ENCODE results near the gene BATF3.
A peak's percentile ranks its signal among the peaks of the same experiment; 100 is the strongest.

Gene BATF3

GRCh38 chr1:212685429-212685828 lies 14.2 kb downstream of the BATF3 start:
- DNase-seq (ENCODE audit: extremely low read depth in 1 of 2, low read depth in 1 of 2), result no peak

DNA sequence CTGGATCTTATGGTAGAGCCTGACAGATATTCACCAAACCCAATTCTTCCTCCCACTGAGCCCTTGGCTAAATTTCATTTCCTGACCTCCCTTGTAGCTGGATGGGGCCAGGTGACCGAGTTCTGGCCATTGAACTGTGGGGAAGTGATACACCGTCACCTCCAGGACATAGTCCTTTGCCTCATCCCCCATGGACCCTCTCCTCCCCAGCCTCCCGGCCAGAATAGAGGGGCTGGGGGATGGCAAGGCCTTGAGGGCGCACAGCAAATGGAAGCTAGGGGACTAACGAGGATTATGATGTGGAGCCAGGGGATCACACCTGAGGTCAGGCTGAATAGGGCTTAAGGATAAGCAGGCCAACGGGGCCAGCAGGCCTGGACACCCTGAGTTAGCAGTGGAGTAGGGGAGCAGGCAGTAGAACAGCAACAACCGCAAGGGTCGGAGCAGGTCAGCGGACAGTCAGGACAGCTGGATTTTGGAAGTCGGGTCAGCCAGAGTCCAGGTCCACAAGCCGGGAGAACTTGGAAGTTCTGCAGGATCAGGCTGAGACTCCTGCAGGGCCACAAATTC lies 15.0 kb downstream of the BATF3 start:
- no peak for DNase-seq (ENCODE audit: extremely low read depth in 1 of 2, low read depth in 1 of 2)

- no peak for DNase-seq (ENCODE audit: extremely low read depth in 1 of 2, low read depth in 1 of 2)
These were observed 15.6 kb downstream of the BATF3 start for GRCh38 chr1:212684076-212684475.

- no peak for DNase-seq (ENCODE audit: extremely low read depth in 1 of 2, low read depth in 1 of 2)
These were observed 16.3 kb downstream of the BATF3 start for GRCh38 chr1:212683357-212683722.

- no peak for DNase-seq (ENCODE audit: extremely low read depth in 1 of 2, low read depth in 1 of 2)
These were observed 18.8 kb downstream of the BATF3 start for GRCh38 chr1:212680680-212681389.

DNA sequence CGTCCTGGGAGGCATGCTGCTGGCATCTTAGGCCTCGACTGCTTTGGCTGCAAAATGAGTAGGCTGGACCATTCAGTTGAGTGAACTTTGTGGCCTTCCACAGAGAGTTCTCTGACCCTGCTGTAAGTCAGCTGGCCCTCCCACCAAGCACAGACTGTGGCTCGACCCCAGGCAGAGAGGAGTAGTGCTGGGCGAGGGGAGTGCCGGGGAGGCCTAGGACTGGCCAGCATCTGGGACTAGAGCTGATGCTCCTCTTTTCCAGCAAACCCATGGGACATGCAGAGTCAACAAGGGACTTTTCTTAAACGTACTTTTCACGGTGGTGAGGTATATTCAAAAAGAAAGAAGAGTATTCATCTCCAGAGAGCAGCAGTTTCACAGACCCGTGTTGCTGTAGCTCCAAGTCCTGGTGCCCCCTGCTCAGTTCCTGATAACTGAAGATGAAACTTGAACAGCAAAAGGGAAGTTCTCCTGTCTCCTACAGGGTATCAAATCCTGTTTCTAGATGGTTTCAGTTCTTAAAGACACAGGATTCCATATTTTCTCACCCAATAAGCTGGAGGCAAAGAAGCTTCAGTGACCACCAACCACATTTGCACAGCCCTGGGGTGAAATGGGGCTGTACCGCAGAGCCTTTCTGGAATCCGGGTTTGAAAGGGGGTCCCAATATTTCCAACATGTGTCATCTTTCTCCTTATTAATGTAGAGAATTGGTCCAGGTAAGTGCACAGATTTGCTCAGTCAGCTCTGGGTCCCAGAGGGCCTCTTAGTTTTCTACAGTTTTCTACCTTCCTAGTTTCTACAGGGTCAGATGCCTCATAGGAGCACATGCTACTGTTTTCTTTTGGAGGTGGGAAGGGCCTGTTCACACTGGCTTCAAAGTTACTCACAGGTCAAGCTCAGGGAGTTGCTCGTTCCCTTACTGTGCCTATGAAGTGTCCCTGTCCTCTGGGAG lies 20.9 kb downstream of the BATF3 start:
- DNase-seq (ENCODE audit: extremely low read depth in 1 of 2, low read depth in 1 of 2), result no peak

DNA sequence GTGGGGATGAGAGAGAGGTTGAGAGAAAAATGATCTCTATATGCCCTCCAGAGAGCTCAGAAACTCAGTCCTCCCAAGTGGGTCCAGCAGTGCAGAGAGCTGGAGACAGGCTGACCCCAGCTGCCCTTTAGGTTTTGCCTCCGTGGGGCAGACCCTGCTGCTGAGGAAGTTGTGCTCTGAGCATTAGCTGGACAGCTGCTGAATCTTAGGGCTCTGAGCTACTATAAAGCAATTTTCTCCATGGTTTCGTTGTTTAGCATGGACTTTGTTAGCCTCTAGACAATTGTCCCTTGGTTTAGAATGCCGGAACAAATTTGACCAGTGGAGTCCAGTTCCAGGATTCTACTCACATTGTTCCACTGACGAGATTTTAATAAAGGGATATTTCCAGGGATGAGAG lies 22.1 kb downstream of the BATF3 start:
- no peak for DNase-seq (ENCODE audit: extremely low read depth in 1 of 2, low read depth in 1 of 2)

GRCh38 chr1:212677136-212677535 lies 22.5 kb downstream of the BATF3 start:
- no peak for DNase-seq (ENCODE audit: extremely low read depth in 1 of 2, low read depth in 1 of 2)

DNA sequence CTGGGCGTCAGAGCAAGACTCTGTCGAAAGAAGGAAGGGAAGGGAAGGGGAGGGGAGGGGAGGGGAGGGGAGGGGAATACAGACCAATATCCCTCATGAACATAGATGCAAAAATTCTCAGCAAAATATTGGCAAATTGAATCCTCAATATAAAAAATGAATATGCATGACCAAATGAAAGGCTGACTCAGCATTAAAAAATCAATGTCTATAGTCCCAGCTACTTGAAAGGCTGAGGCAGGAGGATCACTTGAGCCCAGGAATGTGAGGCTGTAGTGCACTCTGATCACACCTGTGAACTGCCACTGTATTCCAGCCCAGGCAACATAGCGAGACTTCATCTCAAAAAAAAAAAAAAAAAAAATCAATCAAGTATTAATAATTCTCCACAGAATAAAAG lies 24.0 kb downstream of the BATF3 start:
- no peak for DNase-seq (ENCODE audit: extremely low read depth in 1 of 2, low read depth in 1 of 2)

GRCh38 chr1:212674872-212675271 lies 24.8 kb downstream of the BATF3 start:
- no peak for DNase-seq (ENCODE audit: extremely low read depth in 1 of 2, low read depth in 1 of 2)

DNA sequence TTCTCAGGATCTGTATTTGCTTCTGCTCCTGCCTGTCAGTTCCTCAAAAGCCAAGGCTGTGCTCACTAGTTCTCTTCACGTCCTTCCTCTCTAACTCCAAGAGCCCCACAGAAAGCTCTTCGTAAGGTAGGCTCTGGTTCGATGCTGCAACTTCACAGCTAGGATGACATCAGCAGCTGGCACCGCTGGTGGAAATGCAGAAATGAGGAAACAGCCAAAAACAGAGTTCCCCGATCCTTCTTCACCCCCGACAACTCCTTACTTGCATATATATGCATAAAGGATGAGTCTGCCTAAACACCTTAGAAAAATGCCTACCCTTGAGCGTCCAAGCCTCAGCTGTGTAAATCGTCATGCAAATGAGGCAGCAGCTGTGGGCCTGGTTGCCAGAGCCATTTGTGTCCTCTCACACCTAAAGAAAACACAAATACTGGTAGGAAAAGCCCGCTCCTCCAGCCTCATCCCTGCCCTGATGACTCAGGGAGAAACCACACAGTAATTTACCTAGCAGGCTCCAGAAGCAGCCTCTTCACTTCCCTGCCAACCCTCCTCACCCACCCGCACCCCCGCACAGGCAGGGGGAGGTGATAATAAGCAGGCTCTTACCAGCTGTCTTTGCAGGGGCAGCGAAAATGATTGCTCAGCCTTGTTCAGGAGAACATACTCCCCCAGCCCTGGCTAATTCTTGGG lies 28.2 kb downstream of the BATF3 start:
- no peak for DNase-seq (ENCODE audit: extremely low read depth in 1 of 2, low read depth in 1 of 2)

DNA sequence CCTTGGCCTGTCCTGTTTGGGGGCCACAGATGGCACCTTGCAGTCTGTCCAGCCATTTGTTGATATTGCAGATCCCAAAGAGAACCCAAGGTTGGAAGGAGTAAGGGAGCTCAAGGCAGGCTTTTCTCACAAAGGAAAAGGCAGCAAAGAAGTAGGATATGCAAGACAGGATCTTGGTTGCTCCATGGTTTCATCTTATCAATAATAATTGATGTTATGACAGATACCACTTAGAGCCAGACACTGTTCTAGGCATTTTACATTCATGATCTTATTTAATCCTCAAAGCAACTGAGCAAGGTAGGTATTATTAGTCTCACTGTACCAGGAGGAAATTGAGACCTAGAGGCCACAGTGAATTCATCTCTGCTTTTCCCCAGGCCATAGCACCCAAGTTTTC lies 28.8 kb downstream of the BATF3 start:
- DNase-seq (ENCODE audit: extremely low read depth in 1 of 2, low read depth in 1 of 2), result no peak

- no peak for DNase-seq (ENCODE audit: extremely low read depth in 1 of 2, low read depth in 1 of 2)
These were observed 29.3 kb downstream of the BATF3 start for GRCh38 chr1:212670301-212670700.

- DNase-seq (ENCODE audit: extremely low read depth in 1 of 2, low read depth in 1 of 2), result no peak
These were observed 30.0 kb downstream of the BATF3 start for GRCh38 chr1:212669600-212669999.

DNA sequence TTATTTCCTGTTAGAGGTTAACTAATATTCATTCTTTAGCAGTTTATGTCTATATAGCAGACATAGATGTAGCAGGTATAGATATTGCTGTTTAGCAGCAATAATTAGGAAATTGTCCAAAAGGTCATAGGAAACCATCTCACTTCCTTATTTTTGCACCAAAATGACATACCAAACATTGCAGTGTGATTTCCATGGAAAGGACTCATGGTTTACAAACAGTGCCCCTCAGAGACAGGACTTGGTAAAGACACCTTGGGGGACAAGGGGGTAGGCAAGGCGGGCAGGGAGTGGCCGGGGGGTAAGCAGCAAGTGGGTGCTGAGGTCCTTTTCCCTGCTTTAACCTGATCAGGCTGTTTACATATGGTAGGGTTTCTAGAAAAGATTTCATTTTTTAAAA lies 30.5 kb downstream of the BATF3 start:
- no peak for DNase-seq (ENCODE audit: extremely low read depth in 1 of 2, low read depth in 1 of 2)

- no peak for DNase-seq (ENCODE audit: extremely low read depth in 1 of 2, low read depth in 1 of 2)
These were observed 31.2 kb downstream of the BATF3 start for GRCh38 chr1:212668477-212668876.

- DNase-seq (ENCODE audit: extremely low read depth in 1 of 2, low read depth in 1 of 2), result no peak
These were observed 32.2 kb downstream of the BATF3 start for GRCh38 chr1:212667223-212668139.

GRCh38 chr1:212666116-212666775 lies 33.4 kb downstream of the BATF3 start:
- no peak for DNase-seq (ENCODE audit: extremely low read depth in 1 of 2, low read depth in 1 of 2)

- DNase-seq (ENCODE audit: extremely low read depth in 1 of 2, low read depth in 1 of 2), result peak; percentile 50 to 67
These were observed 34.2 kb downstream of the BATF3 start for GRCh38 chr1:212665241-212666115.

All from activated CD8-positive, alpha-beta memory T cell treated with anti-CD3 and anti-CD28 coated beads for 1 hour (primary cell).